HG03045 (cell line): Measurements from ENCODE around the gene CAMSAP3.

Experiments
- ATAC-seq: cut with Tn5 transposase; IDR thresholded peaks from one replicate; pipeline ENCODE4 v1.9.1; 2021; ENCODE audit warnings: mild to moderate bottlenecking, moderate library complexity; ENCODE audit not compliant: unreplicated experiment

Gene CAMSAP3

GRCh38 chr19:7646426-7646700 lies 50.7 kb downstream of the CAMSAP3 start:
- ATAC-seq, result no peak

DNA sequence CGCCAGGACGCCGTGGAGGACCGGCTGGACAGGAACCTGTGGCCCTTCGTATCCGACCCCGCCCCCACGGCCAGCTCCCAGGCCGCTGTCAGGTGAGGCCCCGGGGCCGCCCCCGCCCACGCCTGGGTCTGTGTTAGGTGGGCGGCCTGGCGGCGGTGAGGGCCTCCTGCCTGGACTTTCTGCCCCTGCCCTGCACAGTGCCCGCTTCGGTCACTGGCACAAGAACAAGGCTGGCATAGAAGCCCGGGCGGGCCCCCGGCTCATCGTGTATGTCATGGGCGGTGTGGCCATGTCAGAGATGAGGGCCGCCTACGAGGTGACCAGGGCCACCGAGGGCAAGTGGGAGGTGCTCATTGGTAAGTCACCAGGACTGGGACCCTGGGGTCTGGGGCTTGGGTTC lies 51.5 kb downstream of the CAMSAP3 start:
- ATAC-seq, result no peak

DNA sequence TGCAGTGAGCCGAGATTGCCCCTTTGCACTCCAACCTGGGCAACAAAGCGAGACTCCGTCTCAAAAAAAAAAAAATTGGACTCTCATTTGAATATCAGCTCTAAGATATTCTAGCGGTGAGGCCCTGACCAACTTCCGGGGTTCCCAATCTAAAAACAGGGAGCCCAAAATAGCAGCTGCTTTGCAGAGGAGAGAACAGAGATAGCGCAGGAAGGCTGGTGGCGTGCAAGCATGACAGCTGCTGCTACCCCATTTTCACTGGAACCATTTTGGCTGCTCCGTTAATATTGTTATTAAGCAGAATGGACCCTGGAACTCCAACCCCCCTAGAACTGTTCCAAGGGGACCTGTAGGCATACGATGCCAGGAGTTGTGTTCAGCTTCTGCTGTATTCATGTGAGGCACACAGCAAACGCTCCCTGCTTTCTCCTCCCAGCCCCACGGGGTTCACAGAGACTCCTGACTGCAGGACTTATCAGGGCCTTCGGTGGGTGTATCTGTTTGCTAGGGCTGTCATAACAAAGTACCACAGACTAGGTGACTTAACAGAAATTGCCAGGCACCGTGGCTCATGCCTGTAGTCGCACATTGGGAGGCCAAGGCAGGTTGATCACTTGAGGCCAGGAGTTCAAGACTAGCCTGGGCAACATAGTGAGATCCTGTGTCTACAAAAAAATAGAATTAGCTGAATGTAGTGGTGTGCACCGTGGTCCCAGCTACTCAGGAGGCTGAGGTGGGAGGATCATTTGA lies 52.8 kb downstream of the CAMSAP3 start:
- ATAC-seq, result no peak

- no peak for ATAC-seq
Measured at GRCh38 chr19:7650148-7650547, 54.5 kb downstream of the CAMSAP3 start.

DNA sequence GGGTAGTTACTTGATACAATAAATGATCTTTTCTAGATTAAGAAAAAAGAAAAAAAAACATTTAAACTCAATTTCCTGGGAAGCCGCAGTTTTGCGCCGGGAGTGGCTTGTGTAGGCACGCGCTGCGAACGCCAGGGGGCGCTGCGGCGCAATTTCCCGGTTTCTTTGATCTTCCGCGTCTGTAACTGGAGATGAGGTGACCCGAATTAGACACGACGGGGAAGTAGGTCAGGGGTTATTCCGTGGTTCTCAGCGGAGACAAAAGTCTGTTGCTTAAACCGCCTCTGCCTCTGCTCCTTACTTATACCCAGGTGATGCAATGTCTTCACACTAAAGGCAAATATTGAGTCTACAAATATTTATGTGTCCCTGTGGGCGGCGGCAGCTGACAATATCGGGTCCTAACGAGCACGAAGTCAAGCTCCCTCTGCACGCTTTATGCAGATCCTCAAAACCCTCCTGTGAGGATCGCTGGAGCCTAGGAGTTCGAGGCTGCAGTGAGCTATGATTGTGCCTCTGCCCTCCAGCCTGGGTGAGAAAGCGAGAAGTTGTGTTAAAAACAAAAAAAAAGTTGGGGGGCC lies 56.5 kb downstream of the CAMSAP3 start:
- no peak for ATAC-seq

- ATAC-seq, result no peak
Measured at GRCh38 chr19:7654401-7654800, 58.7 kb downstream of the CAMSAP3 start.

GRCh38 chr19:7655581-7655980 lies 59.9 kb downstream of the CAMSAP3 start:
- ATAC-seq, result no peak

- no peak for ATAC-seq
Measured at GRCh38 chr19:7657131-7657751, 61.6 kb downstream of the CAMSAP3 start.

GRCh38 chr19:7658219-7658686 lies 62.6 kb downstream of the CAMSAP3 start:
- no peak for ATAC-seq

GRCh38 chr19:7661744-7662538 lies 66.3 kb downstream of the CAMSAP3 start:
- no peak for ATAC-seq

DNA sequence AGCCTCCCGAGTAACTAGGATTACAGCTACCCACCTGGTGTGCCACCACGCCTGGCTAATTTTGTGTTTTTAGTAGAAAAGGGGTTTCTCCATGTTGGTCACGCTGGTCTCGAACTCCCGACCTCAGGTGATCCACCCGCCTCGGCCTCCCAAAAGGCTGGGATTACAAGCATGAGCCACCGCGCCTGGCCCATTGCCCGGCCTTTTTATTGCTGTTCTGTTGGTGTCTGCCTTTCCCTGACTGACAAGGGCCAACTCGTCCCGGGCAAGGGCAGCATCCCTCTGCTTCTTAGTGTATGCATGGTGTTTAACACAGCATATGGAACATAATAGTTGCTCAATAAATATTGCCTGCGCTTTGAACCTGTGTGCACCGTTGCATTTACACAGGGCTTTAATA lies 67.0 kb downstream of the CAMSAP3 start:
- no peak for ATAC-seq

DNA sequence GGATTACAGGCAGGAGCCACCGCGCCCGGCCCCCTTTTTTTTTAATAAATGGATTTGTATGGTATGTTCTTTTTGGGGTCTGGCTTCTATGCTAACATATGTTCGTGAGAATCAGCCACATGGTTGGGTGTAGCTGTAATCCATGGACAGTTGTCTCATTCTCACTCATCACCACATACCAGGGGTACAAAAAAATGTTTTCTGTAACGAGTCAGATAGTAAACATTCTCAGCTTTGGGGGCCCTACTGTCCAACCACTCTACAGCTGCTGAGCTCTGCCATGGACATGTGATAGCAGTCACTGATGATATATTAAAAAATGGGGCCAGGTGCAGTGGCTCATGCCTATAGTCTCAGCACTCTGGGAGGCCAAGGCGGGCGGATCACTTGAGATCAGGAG lies 68.0 kb downstream of the CAMSAP3 start:
- no peak for ATAC-seq

- no peak for ATAC-seq
Measured at GRCh38 chr19:7665076-7665475, 69.4 kb downstream of the CAMSAP3 start.
